Erythroblast (primary cell): ENCODE measurements around the gene DGKD.

Experiments used
- GATA1 ChIP-seq: IDR thresholded peaks from 2 replicates; pipeline ENCODE4 v1.6.1; 2011; ENCODE audit warnings: low read depth, mild to moderate bottlenecking, control low read depth, low read length, moderate library complexity
- POLR2A ChIP-seq: IDR thresholded peaks from 2 replicates; pipeline ENCODE4 v1.6.1; 2011; ENCODE audit warnings: mild to moderate bottlenecking, low read length

DNA sequence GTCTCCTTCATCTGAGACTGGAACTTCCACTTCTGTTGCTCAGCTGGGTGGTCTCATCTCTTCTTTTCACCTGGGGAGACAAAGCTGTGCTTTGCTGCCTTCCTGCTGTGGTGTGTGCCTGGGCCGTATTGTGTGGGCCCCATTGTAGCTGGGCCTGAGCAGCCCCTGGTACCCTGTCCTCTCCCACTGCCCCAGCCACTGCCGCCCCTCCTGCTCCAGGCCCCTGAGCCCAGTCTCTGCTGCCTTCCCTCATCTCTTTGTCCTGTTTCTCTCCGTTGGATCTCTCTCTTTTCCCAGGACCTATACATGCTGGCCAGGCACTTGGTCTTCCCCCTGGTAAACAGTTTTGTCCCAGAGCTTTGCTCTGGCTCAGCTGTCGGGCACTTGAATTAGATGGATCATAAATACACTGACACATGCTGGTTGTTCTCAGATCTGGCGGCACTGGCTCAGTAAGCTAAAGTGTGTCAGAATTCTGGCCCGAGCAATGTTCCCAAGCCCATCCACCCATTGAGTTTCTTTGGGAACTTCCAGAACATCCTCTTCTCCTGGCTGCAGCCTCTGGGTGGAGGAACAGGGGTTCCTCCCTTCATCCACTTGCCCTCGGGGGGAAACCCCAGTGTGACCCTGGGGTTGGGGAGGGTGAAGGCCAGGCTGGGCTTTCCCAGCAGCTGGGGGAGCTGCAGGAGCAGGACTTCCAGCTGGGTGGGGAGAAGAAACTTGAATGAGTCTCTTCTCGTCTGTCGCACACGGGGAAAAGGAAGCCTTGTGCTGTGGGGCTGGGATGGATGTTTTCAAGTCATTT lies 99.0 kb downstream of the DGKD start:
- no peak for TF ChIP-seq POLR2A
- TF ChIP-seq GATA1 = no peak
